Body of pancreas (tissue), 4 donors: Measurements from ENCODE around the gene NINL.

ENCODE experiments used
- POLR2A ChIP-seq, 3 donors: fragments of 450-650 bp; IDR thresholded peaks; one replicate each; pipeline ENCODE4 v1.6.1; 2016; ENCODE audit warnings: antibody characterized with exemption in 3 of 3, mild to moderate bottlenecking in 2 of 3
- TF ChIP-seq, protein P1 (sequence below), 7 experiments: fragments of 450-650 bp in 4 of 7; fragments of 200-600 bp in 3 of 7; sonication (generic) in 3 of 7; IDR thresholded peaks; one replicate each; pipeline ENCODE4 v1.5.1; 2016 to 2019; ENCODE audit warnings: antibody characterized with exemption in 7 of 7

DNA sequence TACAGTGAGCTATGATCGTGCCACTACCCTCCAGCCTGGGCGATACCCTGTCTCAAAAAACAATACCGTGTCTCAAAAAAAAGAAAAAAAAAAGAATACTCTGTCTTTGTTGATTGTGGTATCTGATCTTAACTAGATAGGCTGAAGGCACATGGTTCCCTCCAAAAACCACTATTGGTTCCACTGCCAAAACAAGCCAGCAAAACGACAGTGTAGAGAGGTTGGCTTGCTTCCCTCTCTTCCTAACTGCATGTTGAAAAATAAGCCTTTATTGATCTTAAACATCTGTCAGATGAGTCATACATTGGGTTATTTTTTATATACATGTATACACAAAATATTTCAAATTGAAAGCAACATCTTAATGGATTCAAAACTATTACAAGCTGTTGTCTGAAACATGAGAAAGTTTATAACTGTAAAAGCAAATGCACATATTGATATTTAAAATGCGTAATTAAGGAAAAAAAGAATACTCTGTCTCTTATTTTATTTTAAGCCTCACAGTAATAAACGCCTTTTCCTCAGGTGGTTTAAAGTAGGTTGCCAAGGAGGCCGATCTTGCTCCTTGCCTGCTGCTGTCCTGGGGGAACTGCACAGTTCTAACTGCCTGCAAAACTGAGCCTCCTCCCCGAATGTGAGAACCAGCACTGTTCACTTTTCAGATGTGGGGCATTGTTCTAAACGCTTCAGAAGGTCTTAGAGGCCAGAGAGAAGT lies 7.0 kb upstream of the NINL start:
- TF ChIP-seq, protein P1, sequence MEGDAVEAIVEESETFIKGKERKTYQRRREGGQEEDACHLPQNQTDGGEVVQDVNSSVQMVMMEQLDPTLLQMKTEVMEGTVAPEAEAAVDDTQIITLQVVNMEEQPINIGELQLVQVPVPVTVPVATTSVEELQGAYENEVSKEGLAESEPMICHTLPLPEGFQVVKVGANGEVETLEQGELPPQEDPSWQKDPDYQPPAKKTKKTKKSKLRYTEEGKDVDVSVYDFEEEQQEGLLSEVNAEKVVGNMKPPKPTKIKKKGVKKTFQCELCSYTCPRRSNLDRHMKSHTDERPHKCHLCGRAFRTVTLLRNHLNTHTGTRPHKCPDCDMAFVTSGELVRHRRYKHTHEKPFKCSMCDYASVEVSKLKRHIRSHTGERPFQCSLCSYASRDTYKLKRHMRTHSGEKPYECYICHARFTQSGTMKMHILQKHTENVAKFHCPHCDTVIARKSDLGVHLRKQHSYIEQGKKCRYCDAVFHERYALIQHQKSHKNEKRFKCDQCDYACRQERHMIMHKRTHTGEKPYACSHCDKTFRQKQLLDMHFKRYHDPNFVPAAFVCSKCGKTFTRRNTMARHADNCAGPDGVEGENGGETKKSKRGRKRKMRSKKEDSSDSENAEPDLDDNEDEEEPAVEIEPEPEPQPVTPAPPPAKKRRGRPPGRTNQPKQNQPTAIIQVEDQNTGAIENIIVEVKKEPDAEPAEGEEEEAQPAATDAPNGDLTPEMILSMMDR (IDR thresholded peaks at IDR 0.05), result no peak
- TF ChIP-seq POLR2A (IDR thresholded peaks at IDR 0.05), result no peak
